Measurements from ENCODE around the gene PROCA1.
"Not testable (repeated sequence)": the region's sequence is repeated elsewhere in the genome, so short reads cannot be mapped to it uniquely, and the experiment has no call there.

PROCA1 gene

DNA sequence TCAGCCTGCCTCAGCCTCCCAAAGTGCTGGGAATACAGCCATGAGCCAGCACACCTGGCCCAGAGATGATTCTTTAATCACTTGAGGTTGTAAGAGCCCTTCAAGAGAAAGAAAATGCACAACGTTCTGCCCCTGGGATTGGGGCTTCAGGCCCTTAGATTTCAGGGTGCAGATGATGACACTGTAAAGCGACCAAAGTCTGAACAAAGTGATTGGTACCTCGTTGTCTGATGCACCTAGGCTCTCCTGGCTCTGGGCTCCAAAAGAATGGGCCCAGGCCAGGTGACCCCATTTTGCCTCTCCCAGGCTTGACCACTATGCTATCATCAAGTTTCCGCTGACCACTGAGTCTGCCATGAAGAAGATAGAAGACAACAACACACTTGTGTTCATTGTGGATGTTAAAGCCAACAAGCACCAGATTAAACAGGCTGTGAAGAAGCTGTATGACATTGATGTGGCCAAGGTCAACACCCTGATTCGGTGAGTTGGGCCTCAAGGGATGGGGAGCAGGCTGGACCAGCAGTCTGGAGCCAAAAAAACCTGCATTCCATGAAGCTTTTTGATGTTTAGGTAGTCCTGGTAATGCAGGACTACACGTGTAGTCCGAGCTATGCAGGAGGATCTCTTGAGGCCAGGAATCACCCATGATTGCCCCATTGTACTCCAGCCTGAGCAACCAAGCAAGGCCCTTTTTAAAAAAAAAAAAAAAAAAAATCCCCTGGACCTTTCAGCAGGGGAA is 10.9 kb upstream of the PROCA1 start:
- TF ChIP-seq, protein P1, sequence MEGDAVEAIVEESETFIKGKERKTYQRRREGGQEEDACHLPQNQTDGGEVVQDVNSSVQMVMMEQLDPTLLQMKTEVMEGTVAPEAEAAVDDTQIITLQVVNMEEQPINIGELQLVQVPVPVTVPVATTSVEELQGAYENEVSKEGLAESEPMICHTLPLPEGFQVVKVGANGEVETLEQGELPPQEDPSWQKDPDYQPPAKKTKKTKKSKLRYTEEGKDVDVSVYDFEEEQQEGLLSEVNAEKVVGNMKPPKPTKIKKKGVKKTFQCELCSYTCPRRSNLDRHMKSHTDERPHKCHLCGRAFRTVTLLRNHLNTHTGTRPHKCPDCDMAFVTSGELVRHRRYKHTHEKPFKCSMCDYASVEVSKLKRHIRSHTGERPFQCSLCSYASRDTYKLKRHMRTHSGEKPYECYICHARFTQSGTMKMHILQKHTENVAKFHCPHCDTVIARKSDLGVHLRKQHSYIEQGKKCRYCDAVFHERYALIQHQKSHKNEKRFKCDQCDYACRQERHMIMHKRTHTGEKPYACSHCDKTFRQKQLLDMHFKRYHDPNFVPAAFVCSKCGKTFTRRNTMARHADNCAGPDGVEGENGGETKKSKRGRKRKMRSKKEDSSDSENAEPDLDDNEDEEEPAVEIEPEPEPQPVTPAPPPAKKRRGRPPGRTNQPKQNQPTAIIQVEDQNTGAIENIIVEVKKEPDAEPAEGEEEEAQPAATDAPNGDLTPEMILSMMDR (IDR thresholded peaks at IDR 0.05): no peak
- Mint-ChIP-seq H3K4me3 (peak overlapping the region; percentile 100), H3K9me3 (no peaks in the 10 kb centered on the region), H3K27ac (peak overlapping the region; percentile 68), H3K36me3 (ENCODE audit: low read depth) (peaks cover 42% of the 10 kb centered on the region), H3K4me1 (peaks cover 78% of the 10 kb centered on the region), H3K27me3 (ENCODE audit: low read depth, poor library complexity) (peaks cover 8% of the 10 kb centered on the region)
- no peak for DNase-seq

DNA sequence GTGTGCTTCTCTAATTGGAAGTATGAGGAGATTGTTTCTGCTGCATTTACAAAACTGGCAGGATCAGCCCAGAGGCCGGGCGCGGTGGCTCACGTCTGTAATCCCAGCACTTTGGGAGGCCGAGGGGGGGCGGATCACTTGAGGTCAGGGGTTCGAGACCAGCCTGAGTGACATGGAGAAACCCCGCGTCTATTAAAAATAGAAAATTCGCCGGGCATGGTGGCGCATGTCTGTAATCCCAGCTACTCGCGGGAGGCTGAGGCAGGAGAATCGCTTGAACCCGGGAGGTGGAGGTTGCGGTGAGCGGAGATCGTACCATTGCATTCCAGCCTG is 9.3 kb upstream of the PROCA1 start:
- Mint-ChIP-seq H3K27ac (peak overlapping the region; percentile 99), H3K4me1 (peaks cover 84% of the 10 kb centered on the region), H3K4me3 (peak overlapping the region; percentile 100), H3K36me3 (ENCODE audit: low read depth) (peaks cover 42% of the 10 kb centered on the region)
- not testable (repeated sequence) for DNase-seq; H3K27me3 Mint-ChIP-seq (ENCODE audit: low read depth, poor library complexity); H3K9me3 Mint-ChIP-seq

DNA sequence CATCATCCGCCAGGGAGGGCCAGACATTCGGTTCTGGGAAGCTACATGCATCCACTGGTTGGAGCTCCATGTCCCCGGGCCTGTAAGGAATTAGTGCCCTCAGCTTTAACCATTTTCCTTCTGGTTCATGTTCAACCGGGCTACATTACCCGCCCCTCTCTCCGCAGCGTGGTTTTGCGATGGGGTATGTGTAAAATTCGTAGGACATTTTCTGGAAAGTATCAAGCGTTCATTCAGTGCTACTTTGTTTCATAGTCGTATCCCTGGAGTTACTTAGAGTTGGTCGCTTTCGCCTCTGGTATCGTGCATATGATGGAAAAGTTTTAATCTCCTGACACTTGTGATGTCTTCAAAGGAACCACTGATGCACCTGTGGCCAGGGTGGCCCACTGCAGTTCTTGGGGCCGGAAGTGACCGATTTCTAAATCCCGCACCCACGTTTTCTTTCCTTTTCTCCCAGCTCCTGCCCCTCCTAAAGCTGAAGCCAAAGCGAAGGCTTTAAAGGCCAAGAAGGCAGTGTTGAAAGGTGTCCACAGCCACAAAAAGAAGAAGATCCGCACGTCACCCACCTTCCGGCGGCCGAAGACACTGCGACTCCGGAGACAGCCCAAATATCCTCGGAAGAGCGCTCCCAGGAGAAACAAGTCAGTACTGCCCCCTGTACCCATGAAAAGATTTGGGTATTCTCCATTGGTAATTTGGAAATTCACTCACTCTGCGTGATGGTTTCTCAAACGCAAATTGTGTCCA is 8.7 kb upstream of the PROCA1 start:
- no peaks in the 10 kb centered on the region for H3K9me3 Mint-ChIP-seq
- H3K27ac Mint-ChIP-seq: peak overlapping the region; percentile 99
- DNase-seq: no peak
- H3K4me1 Mint-ChIP-seq: peaks cover 87% of the 10 kb centered on the region
- peaks cover 8% of the 10 kb centered on the region for H3K27me3 Mint-ChIP-seq (ENCODE audit: low read depth, poor library complexity)
- peak overlapping the region; percentile 100 for H3K4me3 Mint-ChIP-seq
- TF ChIP-seq, protein P1 (IDR thresholded peaks at IDR 0.05): no peak
- peaks cover 45% of the 10 kb centered on the region for H3K36me3 Mint-ChIP-seq (ENCODE audit: low read depth)

DNA sequence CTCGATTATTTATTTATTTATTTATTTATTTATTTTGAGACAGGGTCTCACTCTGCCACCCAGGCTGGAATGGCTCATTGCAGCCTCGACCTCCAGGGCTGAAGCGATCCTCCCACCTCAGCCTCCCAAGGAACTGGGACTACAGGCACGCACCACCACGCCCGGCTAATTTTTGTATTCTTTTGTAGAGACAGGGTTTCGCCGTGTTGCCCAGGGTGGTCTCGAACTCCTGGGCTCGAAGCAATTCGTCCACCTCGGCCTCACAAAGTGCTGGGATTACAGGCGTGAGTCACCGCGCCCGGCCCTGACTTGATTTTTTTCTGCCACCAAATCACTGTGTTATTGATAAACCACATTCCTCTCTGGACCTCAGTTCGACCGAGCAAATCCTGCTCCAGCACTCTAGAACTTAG is 7.3 kb upstream of the PROCA1 start:
- Mint-ChIP-seq H3K4me3 (peak overlapping the region; percentile 100), H3K27ac (peak overlapping the region; percentile 99), H3K27me3 (ENCODE audit: low read depth, poor library complexity) (peaks cover 8% of the 10 kb centered on the region), H3K36me3 (ENCODE audit: low read depth) (peaks cover 51% of the 10 kb centered on the region), H3K9me3 (no peaks in the 10 kb centered on the region), H3K4me1 (peaks cover 85% of the 10 kb centered on the region)
- TF ChIP-seq, protein P1 (IDR thresholded peaks at IDR 0.05): no peak
- DNase-seq: no peak

DNA sequence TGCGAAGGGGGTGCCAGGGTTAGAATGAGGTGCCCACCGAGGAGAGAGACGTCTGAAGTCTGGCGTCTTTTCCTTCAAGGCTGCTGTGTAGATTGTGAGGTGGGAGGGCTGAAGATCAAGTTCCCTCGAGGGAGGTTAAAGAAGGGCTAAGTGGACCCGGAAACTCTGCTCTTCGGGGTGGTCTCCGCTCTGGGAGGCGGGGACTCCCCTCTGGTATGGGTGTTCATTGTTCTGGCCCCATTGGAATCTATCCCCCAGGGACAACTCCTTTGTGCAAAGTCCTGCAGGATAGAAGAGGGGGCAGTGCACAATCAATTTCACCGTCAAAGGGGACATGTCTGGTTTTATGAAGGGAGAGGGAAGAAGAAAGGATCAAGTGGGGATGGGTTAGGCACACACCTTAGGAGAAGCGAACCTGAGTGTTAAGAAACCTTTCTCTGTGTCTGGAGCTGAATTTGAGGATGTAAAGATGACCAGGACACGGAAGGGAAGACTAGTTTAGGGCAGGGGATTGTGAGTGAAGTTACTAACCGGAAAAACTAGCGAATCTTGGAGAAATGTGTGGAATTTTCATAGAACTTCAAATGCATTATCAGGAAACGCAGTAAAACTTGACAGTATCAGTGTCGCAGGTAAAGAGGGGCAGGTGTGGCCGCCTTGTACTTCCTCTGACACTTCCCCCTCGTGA is 6.8 kb upstream of the PROCA1 start:
- TF ChIP-seq, protein P1 (IDR thresholded peaks at IDR 0.05): no peak
- Mint-ChIP-seq H3K27me3 (ENCODE audit: low read depth, poor library complexity) (peaks cover 8% of the 10 kb centered on the region), H3K9me3 (no peaks in the 10 kb centered on the region), H3K4me3 (peak overlapping the region; percentile 85), H3K36me3 (ENCODE audit: low read depth) (peaks cover 52% of the 10 kb centered on the region), H3K4me1 (peaks cover 79% of the 10 kb centered on the region), H3K27ac (peak overlapping the region; percentile 100)
- DNase-seq: peak; percentile 57

All from nephron progenitor cell (in vitro differentiated cells).